HCT116 (cell line): Measurements from ENCODE around the gene EBLN2. TPM values are rescaled to one million over a fixed set of nuclear protein-coding genes. Genes with fewer than 3 reads are reported as not detected.

ENCODE experiments used
- ATAC-seq: fragments of 200-7000 bp; cut with Tn5 transposase; 2 replicates; pipeline ENCODE4 v1.9.1; 2020; ENCODE audit warnings: mild to moderate bottlenecking, moderate library complexity
- BruUV-seq: library from RNA; stranded (reverse); fragments of 400-500 nt; replicated peaks from 2 replicates; lab custom pipeline; 2021; lab: Mats Ljungman, UMichigan
- CTCF ChIA-PET: fragments of 300-600 bp; sonication (Branson Sonifier 250); formaldehyde crosslinking; loops from one replicate; lab custom pipeline; 2021; ENCODE audit warnings: antibody characterized with exemption; lab: Charles Lee
- POLR2A ChIA-PET: fragments of 300-600, 350-600 bp; sonication (Branson Sonifier 250); formaldehyde crosslinking; loops from one replicate; lab custom pipeline; 2021; ENCODE audit warnings: antibody characterized with exemption; lab: Charles Lee
- RAD21 ChIA-PET, 2 experiments: fragments of 300-600 bp; sonication (Branson Sonifier 250); formaldehyde crosslinking; loops; one replicate each; lab custom pipeline; 2023; ENCODE audit warnings: low total read pairs in 2 of 2; ENCODE audit not compliant: uncharacterized antibody in 2 of 2, unreplicated experiment in 2 of 2, low non-redundant PET in 1 of 2; lab: Charles Lee
- DNase-seq: peaks from one replicate; pipeline ENCODE4 v3.0.0-alpha.2; 2010; ENCODE audit warnings: low read depth, low spot score
- H2AFZ ChIP-seq: fragments of 200-600 bp; shearing (Covaris generic), sonication (generic); 2 replicates; pipeline ENCODE4 v1.6.1; 2017; ENCODE audit warnings: low read depth, mixed run types, mixed read lengths, antibody characterized with exemption, low read length; ENCODE audit not compliant: poor library complexity, severe bottlenecking
- H3K27ac ChIP-seq: 2 replicates; pipeline ENCODE4 v1.5.1; 2012; ENCODE audit warnings: low read depth, low read length
- H3K27me3 ChIP-seq: fragments of 200-600 bp; sonication (generic); 2 replicates; pipeline ENCODE4 v1.6.1; 2016; ENCODE audit warnings: mixed run types, low read length, mixed read lengths; ENCODE audit not compliant: insufficient read depth
- H3K36me3 ChIP-seq, 2 experiments: fragments of 200-500 bp in 1 of 2; fragments of 200-600 bp in 1 of 2; sonication (Bioruptor generic) in 1 of 2; sonication (generic) in 1 of 2; 2 replicates each; pipeline versions ENCODE4 v1.5.1 to v1.6.1; 2014 to 2016; ENCODE audit warnings: low read length in 2 of 2, inconsistent platforms in 1 of 2, mixed read lengths in 1 of 2, mixed run types in 1 of 2; ENCODE audit not compliant: insufficient read depth in 2 of 2, control insufficient read depth in 1 of 2
- H3K4me1 ChIP-seq, 2 experiments: fragments of 200-600 bp in 1 of 2; sonication (generic) in 1 of 2; 2 replicates each; pipeline versions ENCODE4 v1.5.1 to v1.6.1; 2012 to 2017; ENCODE audit warnings: low read length in 2 of 2, inconsistent platforms in 1 of 2, mild to moderate bottlenecking in 1 of 2, mixed read lengths in 1 of 2, mixed run types in 1 of 2, moderate library complexity in 1 of 2; ENCODE audit not compliant: insufficient read depth in 2 of 2, control insufficient read depth in 1 of 2
- H3K4me2 ChIP-seq: fragments of 200-600 bp; sonication (generic); 2 replicates; pipeline ENCODE4 v1.6.1; 2017; ENCODE audit warnings: mixed run types, low read length, mixed read lengths
- H3K4me3 ChIP-seq, 2 experiments: fragments of 200-600 bp in 1 of 2; sonication (generic) in 1 of 2; replicated peaks in 1 of 2; 2 replicates each; pipeline ENCODE4 v1.5.1; 2011 to 2016; ENCODE audit warnings: low read length in 2 of 2, control low read depth in 1 of 2, low read depth in 1 of 2, mild to moderate bottlenecking in 1 of 2, mixed read lengths in 1 of 2, mixed run types in 1 of 2
- H3K79me2 ChIP-seq: fragments of 200-600 bp; sonication (generic); 2 replicates; pipeline ENCODE4 v1.6.1; 2017; ENCODE audit warnings: mild to moderate bottlenecking, mixed run types, low read length, moderate library complexity, mixed read lengths; ENCODE audit not compliant: insufficient read depth
- H3K9ac ChIP-seq: fragments of 200-600 bp; sonication (generic); 2 replicates; pipeline ENCODE4 v1.6.1; 2016; ENCODE audit warnings: low read length, mixed read lengths
- H3K9me2 ChIP-seq: fragments of 200-600 bp; sonication (generic), shearing (Covaris generic); 2 replicates; pipeline ENCODE4 v1.6.1; 2017; ENCODE audit warnings: mixed run types, mild to moderate bottlenecking, moderate library complexity; ENCODE audit not compliant: insufficient read depth
- H3K9me3 ChIP-seq, 2 experiments: fragments of 200-500 bp in 1 of 2; fragments of 200-600 bp in 1 of 2; sonication (Bioruptor generic) in 1 of 2; sonication (generic) in 1 of 2; 2 replicates each; pipeline ENCODE4 v1.6.1; 2014 to 2017; ENCODE audit warnings: low read length in 2 of 2, mixed read lengths in 2 of 2, inconsistent platforms in 1 of 2, low read depth in 1 of 2, mild to moderate bottlenecking in 1 of 2, mixed run types in 1 of 2, moderate library complexity in 1 of 2; ENCODE audit not compliant: control insufficient read depth in 1 of 2, insufficient read depth in 1 of 2
- H4K20me1 ChIP-seq: fragments of 200-600 bp; sonication (generic), shearing (Covaris generic); 2 replicates; pipeline ENCODE4 v1.6.1; 2017; ENCODE audit warnings: mixed run types, mild to moderate bottlenecking, moderate library complexity; ENCODE audit not compliant: insufficient read depth
- CEBPB ChIP-seq: IDR thresholded peaks from 2 replicates; pipeline ENCODE4 v1.6.1; 2012; ENCODE audit warnings: low read depth
- ELF1 ChIP-seq: IDR thresholded peaks from 2 replicates; pipeline ENCODE4 v1.6.1; 2012; ENCODE audit warnings: low read depth, borderline replicate concordance
- EZH2 ChIP-seq: fragments of 200-600 bp; sonication (generic); IDR thresholded peaks from 2 replicates; pipeline ENCODE4 v1.6.1; 2017; ENCODE audit warnings: antibody characterized with exemption, mixed run types
- EZH2phosphoT487 ChIP-seq: fragments of 200-600 bp; IDR thresholded peaks from 2 replicates; pipeline ENCODE4 v1.6.1; 2018; ENCODE audit warnings: antibody characterized with exemption, borderline replicate concordance
- JUND ChIP-seq: IDR thresholded peaks from 2 replicates; pipeline ENCODE4 v1.6.1; 2012
- MAX ChIP-seq: IDR thresholded peaks from 2 replicates; pipeline ENCODE4 v1.6.1; 2012
- REST ChIP-seq: IDR thresholded peaks from 2 replicates; pipeline ENCODE4 v1.6.1; 2012; ENCODE audit warnings: low read depth
- SIN3A ChIP-seq: IDR thresholded peaks from 2 replicates; pipeline ENCODE4 v1.6.1; 2012; ENCODE audit warnings: low read depth
- TCF7L2 ChIP-seq: IDR thresholded peaks from 2 replicates; pipeline ENCODE4 v1.7.0; 2011; ENCODE audit warnings: borderline replicate concordance, inconsistent platforms; ENCODE audit not compliant: insufficient read depth, insufficient read length; ENCODE audit errors: extremely low read depth
- YY1 ChIP-seq: IDR thresholded peaks from 2 replicates; pipeline ENCODE4 v1.6.1; 2011; ENCODE audit warnings: low read length, low read depth, moderate library complexity, mild to moderate bottlenecking; ENCODE audit not compliant: insufficient replicate concordance; ENCODE audit errors: extremely low read depth
- ZBTB33 ChIP-seq: IDR thresholded peaks from 2 replicates; pipeline ENCODE4 v1.6.1; 2011; ENCODE audit warnings: mild to moderate bottlenecking, low read length, moderate library complexity; ENCODE audit not compliant: insufficient replicate concordance; ENCODE audit errors: extremely low read depth
- ZFX ChIP-seq: fragments of 450-650 bp; IDR thresholded peaks from 2 replicates; pipeline ENCODE4 v1.6.1; 2017
- ZNF274 ChIP-seq: fragments of 200-500 bp; sonication (Bioruptor generic); IDR thresholded peaks from 2 replicates; pipeline ENCODE4 v1.6.1; 2014; ENCODE audit warnings: mild to moderate bottlenecking, low read depth, low read length, inconsistent platforms
- intact Hi-C: fragments of 100-400 bp; cut with micrococcal nuclease; formaldehyde crosslinking; loops from 2 replicates; pipeline ENCODE4 v1.10.0; 2022
- total RNA-seq: library from RNA; stranded (reverse); gene quantifications from one replicate; pipeline ENCODE4 v1.2.1, GENCODE V29; 2021; ENCODE audit not compliant: unreplicated experiment
- TF ChIP-seq, protein P1 (sequence below): IDR thresholded peaks from 2 replicates; pipeline ENCODE4 v1.6.1; 2012
- TF ChIP-seq, protein P2 (sequence below), 3 experiments: fragments of 200-600 bp in 1 of 3; sonication (generic) in 1 of 3; IDR thresholded peaks in 2 of 3; conservative IDR thresholded peaks in 1 of 3; 2 replicates each; pipeline ENCODE4 v1.5.1; 2012 to 2017; ENCODE audit warnings: low read depth in 2 of 3, low read length in 2 of 3, antibody characterized with exemption in 1 of 3, borderline replicate concordance in 1 of 3, control low read depth in 1 of 3, mild to moderate bottlenecking in 1 of 3, mixed read lengths in 1 of 3, mixed run types in 1 of 3, moderate library complexity in 1 of 3; ENCODE audit not compliant: insufficient read depth in 1 of 3

Gene EBLN2
- total RNA-seq, 1 experiment from 2014 or later: 5.1 TPM

DNA sequence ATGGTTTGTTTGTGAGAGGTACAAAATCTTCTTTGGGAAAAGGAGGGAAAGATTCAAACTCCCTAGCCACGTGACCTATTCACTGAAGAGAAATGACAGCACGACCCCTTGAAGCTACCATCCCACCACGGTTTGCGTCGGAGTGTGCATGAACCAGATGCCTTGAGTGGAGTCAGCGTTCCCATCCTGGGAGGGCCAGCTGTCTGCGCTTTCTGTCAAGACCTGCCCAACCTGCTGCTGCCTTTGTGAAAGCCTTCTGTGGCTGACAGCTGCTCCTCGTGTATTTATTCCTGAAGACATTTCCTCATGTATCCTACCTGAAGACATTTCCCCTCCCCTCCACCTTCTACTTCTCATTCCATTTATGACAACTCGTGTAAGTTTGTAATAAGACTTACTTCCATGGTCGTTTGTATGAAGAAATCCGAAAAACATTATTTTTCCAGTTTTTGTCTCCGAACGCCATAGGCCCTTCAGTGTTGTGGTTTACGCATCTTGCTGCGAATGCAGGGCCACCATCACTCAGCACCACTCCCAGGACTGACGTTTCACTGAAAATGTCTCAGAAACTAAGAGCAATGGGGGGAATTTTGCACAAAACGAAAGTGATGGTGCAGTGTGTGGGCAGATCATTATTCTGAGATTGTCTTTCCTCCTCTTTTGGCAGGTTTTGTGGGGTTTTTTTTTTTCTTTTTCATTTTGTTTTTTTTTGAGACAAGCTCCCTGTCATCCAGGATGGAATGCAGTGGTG lies 18.9 kb downstream of the EBLN2 start:
- CTCF ChIA-PET: no interaction called here
- RAD21 ChIA-PET: no interaction called here
- intact Hi-C loops: no loop called here

More for the DNA sequence above, 18.9 kb downstream of the EBLN2 start:
- TF ChIP-seq MAX (no peak), ZBTB33 (no peak), EZH2 (no peak), CEBPB (no peak), YY1 (no peak), ZFX (no peak), TCF7L2 (no peak), ZNF274 (no peak), REST (no peak), ELF1 (no peak), SIN3A (no peak), JUND (no peak), EZH2phosphoT487 (no peak)
- TF ChIP-seq, protein P1, sequence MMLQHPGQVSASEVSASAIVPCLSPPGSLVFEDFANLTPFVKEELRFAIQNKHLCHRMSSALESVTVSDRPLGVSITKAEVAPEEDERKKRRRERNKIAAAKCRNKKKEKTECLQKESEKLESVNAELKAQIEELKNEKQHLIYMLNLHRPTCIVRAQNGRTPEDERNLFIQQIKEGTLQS: no peak
- TF ChIP-seq, protein P2, sequence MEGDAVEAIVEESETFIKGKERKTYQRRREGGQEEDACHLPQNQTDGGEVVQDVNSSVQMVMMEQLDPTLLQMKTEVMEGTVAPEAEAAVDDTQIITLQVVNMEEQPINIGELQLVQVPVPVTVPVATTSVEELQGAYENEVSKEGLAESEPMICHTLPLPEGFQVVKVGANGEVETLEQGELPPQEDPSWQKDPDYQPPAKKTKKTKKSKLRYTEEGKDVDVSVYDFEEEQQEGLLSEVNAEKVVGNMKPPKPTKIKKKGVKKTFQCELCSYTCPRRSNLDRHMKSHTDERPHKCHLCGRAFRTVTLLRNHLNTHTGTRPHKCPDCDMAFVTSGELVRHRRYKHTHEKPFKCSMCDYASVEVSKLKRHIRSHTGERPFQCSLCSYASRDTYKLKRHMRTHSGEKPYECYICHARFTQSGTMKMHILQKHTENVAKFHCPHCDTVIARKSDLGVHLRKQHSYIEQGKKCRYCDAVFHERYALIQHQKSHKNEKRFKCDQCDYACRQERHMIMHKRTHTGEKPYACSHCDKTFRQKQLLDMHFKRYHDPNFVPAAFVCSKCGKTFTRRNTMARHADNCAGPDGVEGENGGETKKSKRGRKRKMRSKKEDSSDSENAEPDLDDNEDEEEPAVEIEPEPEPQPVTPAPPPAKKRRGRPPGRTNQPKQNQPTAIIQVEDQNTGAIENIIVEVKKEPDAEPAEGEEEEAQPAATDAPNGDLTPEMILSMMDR (IDR thresholded peaks at IDR 0.05 in 2 of 3, conservative IDR thresholded peaks at IDR 0.05 in 1 of 3; ENCODE audit: borderline replicate concordance in 1 of 3, insufficient read depth in 1 of 3, low read depth in 2 of 3, low read length in 2 of 3): no peak
- H3K27ac ChIP-seq: no peak overlapping the region
- no peaks in the 10 kb centered on the region for H3K4me1 ChIP-seq
- POLR2A ChIA-PET: no interaction called here
- no peaks in the 10 kb centered on the region for H3K36me3 ChIP-seq
- H3K79me2 ChIP-seq: no peaks in the 10 kb centered on the region
- no peak overlapping the region for H2AFZ ChIP-seq
- no TSS peak for BruUV-seq
- ATAC-seq: no peak
- H3K4me3 ChIP-seq: no peak overlapping the region
- H3K9ac ChIP-seq: no peak overlapping the region
- no peaks in the 10 kb centered on the region for H3K9me3 ChIP-seq
- no peaks in the 10 kb centered on the region for H3K9me2 ChIP-seq
- DNase-seq: no peak
- H3K27me3 ChIP-seq: no peaks in the 10 kb centered on the region
- no peak overlapping the region for H3K4me2 ChIP-seq
- no peaks in the 10 kb centered on the region for H4K20me1 ChIP-seq
